HepG2 (cell line): ENCODE results near the gene POGK. TPM values are rescaled to one million over a fixed set of nuclear protein-coding genes. Genes with fewer than 3 reads are reported as not detected.
A peak's percentile ranks its signal among the peaks of the same experiment; 100 is the strongest.

Experiments
- AKAP8 ChIP-seq: sonication (generic); formaldehyde crosslinking; IDR thresholded peaks from 2 replicates; pipeline ENCODE4 v1.5.1; 2020; ENCODE audit warnings: mild to moderate bottlenecking, missing genetic modification reagents
- CBX2 ChIP-seq, 2 experiments: fragments of 200-600 bp in 1 of 2; sonication (generic); formaldehyde crosslinking in 1 of 2; IDR thresholded peaks; 2 replicates each; pipeline versions ENCODE4 v1.7.0 to v1.8.1; 2018 to 2022; ENCODE audit warnings: low read depth in 2 of 2, low read length in 1 of 2, mild to moderate bottlenecking in 1 of 2, missing genetic modification reagents in 1 of 2
- FOXP1 ChIP-seq, 2 experiments: fragments of 450-650 bp in 1 of 2; IDR thresholded peaks; 2 replicates each; pipeline ENCODE4 v1.6.1; 2017 to 2018; ENCODE audit warnings: antibody characterized with exemption in 1 of 2
- GABPA ChIP-seq, 2 experiments: IDR thresholded peaks; 2 replicates each; pipeline ENCODE4 v1.6.1; 2011 to 2016; ENCODE audit warnings: low read depth in 2 of 2, low read length in 1 of 2, missing biosample characterization in 1 of 2, missing genetic modification characterization in 1 of 2
- GTF3A ChIP-seq: sonication (generic); formaldehyde crosslinking; conservative IDR thresholded peaks from 2 replicates; pipeline ENCODE4 v1.4.0; 2020; ENCODE audit warnings: mild to moderate bottlenecking, missing genetic modification reagents
- HNF4A ChIP-seq: sonication (generic); formaldehyde crosslinking; IDR thresholded peaks from 2 replicates; pipeline ENCODE4 v1.4.0; 2020; ENCODE audit warnings: missing genetic modification reagents
- KAT8 ChIP-seq: IDR thresholded peaks from 2 replicates; pipeline ENCODE4 v1.6.1; 2016; ENCODE audit warnings: missing genetic modification reagents, missing compliant biosample characterization
- PLRG1 ChIP-seq: fragments of 450-650 bp; conservative IDR thresholded peaks from 2 replicates; pipeline ENCODE4 v1.6.1; 2016
- RFXANK ChIP-seq: IDR thresholded peaks from 2 replicates; pipeline ENCODE4 v1.6.1; 2016
- SETDB1 ChIP-seq: sonication (generic); formaldehyde crosslinking; IDR thresholded peaks from 2 replicates; pipeline ENCODE4 v1.5.1; 2020; ENCODE audit warnings: missing genetic modification reagents, mild to moderate bottlenecking, borderline replicate concordance
- SSRP1 ChIP-seq: IDR thresholded peaks from 2 replicates; pipeline ENCODE4 v1.6.1; 2016; ENCODE audit warnings: control low read depth
- ZBTB21 ChIP-seq: sonication (generic); formaldehyde crosslinking; IDR thresholded peaks from 2 replicates; pipeline ENCODE4 v1.4.0; 2020; ENCODE audit warnings: missing genetic modification reagents
- ZNF225 ChIP-seq: sonication (generic); formaldehyde crosslinking; IDR thresholded peaks from 2 replicates; pipeline ENCODE4 v1.4.0; 2020; ENCODE audit warnings: mild to moderate bottlenecking, missing genetic modification reagents
- ZNF354B ChIP-seq: sonication (generic); formaldehyde crosslinking; IDR thresholded peaks from 2 replicates; pipeline ENCODE4 v1.8.0; 2022; ENCODE audit warnings: mild to moderate bottlenecking, missing genetic modification reagents
- ZNF446 ChIP-seq: sonication (generic); formaldehyde crosslinking; IDR thresholded peaks from 2 replicates; pipeline ENCODE4 v1.5.0; 2020; ENCODE audit warnings: mild to moderate bottlenecking, missing genetic modification reagents
- ZNF510 ChIP-seq: sonication (generic); formaldehyde crosslinking; IDR thresholded peaks from 2 replicates; pipeline ENCODE4 v1.4.0; 2020; ENCODE audit warnings: low read depth, mild to moderate bottlenecking, missing genetic modification reagents
- ZNF547 ChIP-seq: sonication (generic); formaldehyde crosslinking; IDR thresholded peaks from 2 replicates; pipeline ENCODE4 v1.5.1; 2020; ENCODE audit warnings: mild to moderate bottlenecking, missing genetic modification reagents
- ZNF563 ChIP-seq: sonication (generic); formaldehyde crosslinking; IDR thresholded peaks from 2 replicates; pipeline ENCODE4 v1.8.0; 2022; ENCODE audit warnings: mild to moderate bottlenecking, moderate library complexity, missing genetic modification reagents
- ZNF569 ChIP-seq: sonication (generic); formaldehyde crosslinking; IDR thresholded peaks from 2 replicates; pipeline ENCODE4 v1.5.0; 2020; ENCODE audit warnings: mild to moderate bottlenecking, missing genetic modification reagents, moderate library complexity, borderline replicate concordance
- ZNF572 ChIP-seq: sonication (generic); formaldehyde crosslinking; IDR thresholded peaks from 2 replicates; pipeline ENCODE4 v1.5.1; 2020; ENCODE audit warnings: mild to moderate bottlenecking, missing genetic modification reagents
- ZNF614 ChIP-seq: IDR thresholded peaks from 2 replicates; pipeline ENCODE4 v1.6.1; 2018; ENCODE audit warnings: missing biosample characterization, missing genetic modification reagents, inconsistent platforms, borderline replicate concordance
- ZNF883 ChIP-seq: sonication (generic); formaldehyde crosslinking; IDR thresholded peaks from 2 replicates; pipeline ENCODE4 v1.5.1; 2020; ENCODE audit warnings: mild to moderate bottlenecking, missing genetic modification reagents; ENCODE audit errors: not compliant biosample characterization
- ZSCAN25 ChIP-seq: sonication (generic); formaldehyde crosslinking; IDR thresholded peaks from 2 replicates; pipeline ENCODE4 v1.8.0; 2022; ENCODE audit warnings: mild to moderate bottlenecking, missing genetic modification reagents
- polyA plus RNA-seq, 8 experiments: library from polyadenylated mRNA; depleted of rRNA in 3 of 8; stranded (reverse) in 7 of 8; unstranded in 1 of 8; fragments of >200 nt; fragmentation: Illumina TruSeq in 4 of 8; extraction: Trizol in 4 of 8; gene quantifications; 2 replicates each; pipeline versions ENCODE4 v1.2.1 to v1.2.3, GENCODE V29; 2011 to 2016; ENCODE audit warnings: low read depth in 4 of 8, missing spikeins in 1 of 8, mixed read lengths in 1 of 8; ENCODE audit not compliant: insufficient read depth in 1 of 8
- total RNA-seq, 5 experiments: library from RNA; depleted of rRNA; stranded (reverse); fragments of >200 nt; fragmentation: Illumina TruSeq; extraction: Trizol; gene quantifications; 2 replicates each; pipeline ENCODE4 v1.2.3, GENCODE V29; 2016; ENCODE audit warnings: low read depth in 1 of 5
- TF ChIP-seq, protein P1 (sequence below): sonication (generic); formaldehyde crosslinking; IDR thresholded peaks from 2 replicates; pipeline ENCODE4 v1.8.1; 2023; ENCODE audit warnings: mild to moderate bottlenecking, missing genetic modification reagents, borderline replicate concordance
- TF ChIP-seq, protein P2 (sequence below): sonication (generic); formaldehyde crosslinking; IDR thresholded peaks from 2 replicates; pipeline ENCODE4 v1.4.0; 2020; ENCODE audit warnings: low read depth, mild to moderate bottlenecking, missing genetic modification reagents
- TF ChIP-seq, protein P3 (sequence below): sonication (generic); formaldehyde crosslinking; IDR thresholded peaks from 2 replicates; pipeline ENCODE4 v1.5.1; 2020; ENCODE audit warnings: missing genetic modification reagents, mild to moderate bottlenecking, borderline replicate concordance
- TF ChIP-seq, protein P4 (sequence below): sonication (generic); formaldehyde crosslinking; IDR thresholded peaks from 2 replicates; pipeline ENCODE4 v1.8.1; 2023; ENCODE audit warnings: mild to moderate bottlenecking, moderate library complexity, missing genetic modification reagents

The POGK gene
- total and polyA plus RNA-seq, 2 of the 13 experiments (the other 11 are each of a cell fraction or from before 2014, with no cell fraction given) = 4.8 to 16.2 TPM

DNA sequence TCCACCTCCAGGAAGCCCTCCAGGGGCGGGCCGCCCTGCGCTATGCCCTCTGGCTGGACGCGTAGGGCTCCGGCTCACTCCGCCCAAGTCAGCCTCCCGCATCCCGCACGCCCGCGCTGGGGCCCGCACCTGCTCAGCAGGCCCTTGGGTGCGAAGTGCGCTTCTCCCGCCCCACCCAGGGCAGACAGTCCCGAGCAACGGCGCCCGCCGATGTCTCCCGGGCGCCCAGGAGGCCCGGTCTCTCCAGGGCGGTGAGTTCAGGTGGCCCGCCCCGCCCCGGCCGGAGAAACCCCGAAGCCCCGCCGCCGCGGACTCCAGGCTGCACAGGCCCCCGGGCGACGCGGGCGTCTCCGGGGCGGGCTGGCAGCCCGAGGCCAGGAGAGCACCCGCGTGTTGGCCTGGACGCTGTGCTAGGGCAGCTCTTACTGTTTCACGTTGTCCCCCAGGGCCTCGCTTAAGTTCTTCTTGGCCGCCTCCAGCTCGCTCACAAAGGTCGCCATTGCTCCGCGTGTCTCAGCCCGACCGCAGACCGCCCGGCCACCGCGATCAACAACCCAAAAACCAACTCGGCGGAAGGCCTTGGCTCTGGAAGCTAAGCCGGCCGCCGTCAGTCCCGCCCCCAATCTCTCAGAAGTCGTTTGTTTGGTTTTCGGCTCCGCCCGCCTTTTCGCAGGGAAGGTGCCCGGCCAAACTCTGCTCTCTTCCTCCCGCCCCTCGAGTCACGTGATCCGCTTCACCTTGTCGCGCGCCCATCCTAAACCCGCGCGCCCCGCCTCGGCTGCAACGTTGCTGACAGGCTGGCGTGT lies 36.7 kb downstream of the POGK start, which contains the start of gene TADA1 (continued):
- TF ChIP-seq, protein P1, sequence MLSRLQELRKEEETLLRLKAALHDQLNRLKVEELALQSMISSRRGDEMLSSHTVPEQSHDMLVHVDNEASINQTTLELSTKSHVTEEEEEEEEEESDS (CRISPR knock-in tag) = 0 out of 2 replicates have a peak, but pooled peaks have one; percentile 38
- TF ChIP-seq ZNF225 (CRISPR knock-in tag) (no peak), ZNF446 (CRISPR knock-in tag) (no peak), AKAP8 (no peak), ZNF572 (CRISPR knock-in tag) (no peak), HNF4A (CRISPR knock-in tag) (peak; percentile 33), GTF3A (CRISPR knock-in tag) (no peak), ZBTB21 (no peak), ZNF569 (no peak), ZNF883 (no peak), RFXANK (CRISPR knock-in tag) (peak; percentile 20; the same call in 1 of the 2 replicates), ZNF614 (CRISPR knock-in tag) (peak; percentile 75), ZNF510 (CRISPR knock-in tag) (no peak), ZNF547 (CRISPR knock-in tag) (peak; percentile 87), FOXP1 (IDR thresholded peaks at IDR 0.05) (no peak), FOXP1 (CRISPR knock-in tag; IDR thresholded peaks at IDR 0.05) (peak; percentile 29; the same call in 1 of the 2 replicates), GABPA (IDR thresholded peaks at IDR 0.05; ENCODE audit: low read depth, low read length) (peak; percentile 30; the same call in 1 of the 2 replicates), GABPA (CRISPR knock-in tag; IDR thresholded peaks at IDR 0.05; ENCODE audit: low read depth) (peak; percentile 80), CBX2 (IDR thresholded peaks at IDR 0.05; ENCODE audit: low read depth, low read length) (no peak), CBX2 (CRISPR knock-in tag; IDR thresholded peaks at IDR 0.05; ENCODE audit: low read depth) (no peak), SETDB1 (CRISPR knock-in tag) (no peak), ZSCAN25 (CRISPR knock-in tag) (no peak), PLRG1 (no peak), ZNF354B (CRISPR knock-in tag) (no peak), KAT8 (CRISPR knock-in tag) (peak; percentile 79), SSRP1 (CRISPR knock-in tag) (no peak), ZNF563 (CRISPR knock-in tag) (peak; percentile 82; the same call in 1 of the 2 replicates)
- TF ChIP-seq, protein P2, sequence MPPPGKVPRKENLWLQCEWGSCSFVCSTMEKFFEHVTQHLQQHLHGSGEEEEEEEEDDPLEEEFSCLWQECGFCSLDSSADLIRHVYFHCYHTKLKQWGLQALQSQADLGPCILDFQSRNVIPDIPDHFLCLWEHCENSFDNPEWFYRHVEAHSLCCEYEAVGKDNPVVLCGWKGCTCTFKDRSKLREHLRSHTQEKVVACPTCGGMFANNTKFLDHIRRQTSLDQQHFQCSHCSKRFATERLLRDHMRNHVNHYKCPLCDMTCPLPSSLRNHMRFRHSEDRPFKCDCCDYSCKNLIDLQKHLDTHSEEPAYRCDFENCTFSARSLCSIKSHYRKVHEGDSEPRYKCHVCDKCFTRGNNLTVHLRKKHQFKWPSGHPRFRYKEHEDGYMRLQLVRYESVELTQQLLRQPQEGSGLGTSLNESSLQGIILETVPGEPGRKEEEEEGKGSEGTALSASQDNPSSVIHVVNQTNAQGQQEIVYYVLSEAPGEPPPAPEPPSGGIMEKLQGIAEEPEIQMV (CRISPR knock-in tag) = no peak
- TF ChIP-seq, protein P3, sequence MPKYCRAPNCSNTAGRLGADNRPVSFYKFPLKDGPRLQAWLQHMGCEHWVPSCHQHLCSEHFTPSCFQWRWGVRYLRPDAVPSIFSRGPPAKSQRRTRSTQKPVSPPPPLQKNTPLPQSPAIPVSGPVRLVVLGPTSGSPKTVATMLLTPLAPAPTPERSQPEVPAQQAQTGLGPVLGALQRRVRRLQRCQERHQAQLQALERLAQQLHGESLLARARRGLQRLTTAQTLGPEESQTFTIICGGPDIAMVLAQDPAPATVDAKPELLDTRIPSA (CRISPR knock-in tag) = no peak
- TF ChIP-seq, protein P4, sequence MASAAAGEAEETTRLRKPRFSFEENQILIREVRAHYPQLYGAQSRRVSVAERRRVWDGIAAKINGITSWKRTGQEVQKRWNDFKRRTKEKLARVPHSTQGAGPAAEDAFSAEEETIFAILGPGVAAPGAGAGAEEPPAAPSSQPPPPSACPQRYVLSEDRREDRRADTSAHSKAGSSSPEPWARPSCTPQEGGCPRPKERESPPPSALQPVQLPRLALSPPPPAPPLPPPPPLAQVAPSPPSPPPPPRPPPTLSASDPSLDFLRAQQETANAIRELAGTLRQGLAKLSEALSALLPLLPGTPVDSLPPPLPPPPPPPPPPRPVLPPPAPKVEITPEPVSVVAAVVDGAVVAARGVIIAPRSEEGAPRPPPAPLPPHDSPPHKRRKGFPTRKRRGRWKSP = 0 out of 2 replicates have a peak, but pooled peaks have one; percentile 38
